H9 (cell line): ENCODE measurements around the gene SPRED3. TPM values are rescaled to one million over a fixed set of nuclear protein-coding genes. Genes with fewer than 3 reads are reported as not detected.

ENCODE experiments used
- DNase-seq: peaks from one replicate; pipeline ENCODE4 v3.0.0-alpha.2; 2017
- H2AFZ ChIP-seq: one replicate; pipeline ENCODE4 v1.6.1; 2013; ENCODE audit warnings: mild to moderate bottlenecking, low read length, control low read depth, moderate library complexity
- H2AK5ac ChIP-seq: 2 replicates; pipeline ENCODE4 v1.6.1; 2013; ENCODE audit warnings: low read length, control low read depth, mixed read lengths; ENCODE audit not compliant: insufficient read length
- H2BK120ac ChIP-seq: one replicate; pipeline ENCODE4 v1.6.1; 2013; ENCODE audit warnings: low read depth, mild to moderate bottlenecking, low read length, control low read depth, inconsistent platforms; ENCODE audit not compliant: poor library complexity, severe bottlenecking
- H2BK12ac ChIP-seq: 2 replicates; pipeline ENCODE4 v1.6.1; 2013; ENCODE audit warnings: low read length, control low read depth, mixed read lengths, low read depth; ENCODE audit not compliant: insufficient read length
- H2BK15ac ChIP-seq: 2 replicates; pipeline ENCODE4 v1.6.1; 2013; ENCODE audit warnings: low read depth, low read length, control low read depth
- H2BK20ac ChIP-seq: one replicate; pipeline ENCODE4 v1.6.1; 2013; ENCODE audit warnings: low read depth, mild to moderate bottlenecking, low read length, control low read depth, inconsistent platforms; ENCODE audit not compliant: poor library complexity, severe bottlenecking
- H2BK5ac ChIP-seq: 2 replicates; pipeline ENCODE4 v1.6.1; 2013; ENCODE audit warnings: low read length, control low read depth, mixed read lengths; ENCODE audit not compliant: insufficient read length
- H3K14ac ChIP-seq: 2 replicates; pipeline ENCODE4 v1.6.1; 2013; ENCODE audit warnings: low read length, control low read depth; ENCODE audit not compliant: insufficient read depth
- H3K18ac ChIP-seq: 2 replicates; pipeline ENCODE4 v1.6.1; 2013; ENCODE audit warnings: low read depth, mild to moderate bottlenecking, mixed read lengths, low read length, control low read depth; ENCODE audit not compliant: insufficient read length
- H3K23ac ChIP-seq: 2 replicates; pipeline ENCODE4 v1.6.1; 2013; ENCODE audit warnings: low read length, control low read depth, mixed read lengths, low read depth; ENCODE audit not compliant: insufficient read length
- H3K23me2 ChIP-seq: 2 replicates; pipeline ENCODE4 v1.6.1; 2013; ENCODE audit warnings: low read depth, mild to moderate bottlenecking, mixed read lengths, low read length, control low read depth; ENCODE audit not compliant: insufficient read length, poor library complexity, severe bottlenecking
- H3K27ac ChIP-seq: 2 replicates; pipeline ENCODE4 v1.5.1; 2013; ENCODE audit warnings: low read length, control low read depth, mixed read lengths, low read depth; ENCODE audit not compliant: insufficient read length
- H3K27me3 ChIP-seq: 2 replicates; pipeline ENCODE4 v1.6.1; 2013; ENCODE audit warnings: low read length, control low read depth, inconsistent platforms; ENCODE audit not compliant: insufficient read depth
- H3K4ac ChIP-seq: 2 replicates; pipeline ENCODE4 v1.6.1; 2013; ENCODE audit warnings: low read depth, mild to moderate bottlenecking, control low read depth, inconsistent platforms, low read length, moderate library complexity
- H3K4me1 ChIP-seq: 2 replicates; pipeline ENCODE4 v1.6.1; 2013; ENCODE audit warnings: low read length, control low read depth, inconsistent platforms; ENCODE audit not compliant: insufficient read depth
- H3K4me2 ChIP-seq: 2 replicates; pipeline ENCODE4 v1.6.1; 2013; ENCODE audit warnings: low read length, control low read depth, mixed read lengths; ENCODE audit not compliant: insufficient read length, insufficient read depth
- H3K56ac ChIP-seq: 2 replicates; pipeline ENCODE4 v1.6.1; 2013; ENCODE audit warnings: low read depth, mild to moderate bottlenecking, mixed read lengths, low read length, control low read depth; ENCODE audit not compliant: insufficient read length
- H3K79me1 ChIP-seq: 2 replicates; pipeline ENCODE4 v1.6.1; 2013; ENCODE audit warnings: low read depth, mild to moderate bottlenecking, moderate library complexity, low read length, control low read depth, inconsistent platforms; ENCODE audit not compliant: insufficient read depth, poor library complexity, severe bottlenecking
- H3K79me2 ChIP-seq: 2 replicates; pipeline ENCODE4 v1.6.1; 2013; ENCODE audit warnings: low read length, control low read depth, inconsistent platforms; ENCODE audit not compliant: insufficient read depth
- H3K9ac ChIP-seq: 2 replicates; pipeline ENCODE4 v1.6.1; 2013; ENCODE audit warnings: low read length, control low read depth, mixed read lengths; ENCODE audit not compliant: insufficient read length; ENCODE audit errors: extremely low read depth
- H3K9me3 ChIP-seq: one replicate; pipeline ENCODE4 v1.6.1; 2013; ENCODE audit warnings: low read depth, low read length, inconsistent platforms; ENCODE audit not compliant: control insufficient read depth
- H3T11ph ChIP-seq: one replicate; pipeline ENCODE4 v1.6.1; 2013; ENCODE audit warnings: mild to moderate bottlenecking, low read length, control low read depth, inconsistent platforms
- H4K20me1 ChIP-seq: one replicate; pipeline ENCODE4 v1.6.1; 2013; ENCODE audit not compliant: control insufficient read depth, insufficient read length, insufficient read depth
- H4K5ac ChIP-seq: 2 replicates; pipeline ENCODE4 v1.6.1; 2013; ENCODE audit warnings: low read depth, mild to moderate bottlenecking, mixed read lengths, low read length, control low read depth; ENCODE audit not compliant: insufficient read length
- H4K8ac ChIP-seq: replicated peaks from 2 replicates; pipeline ENCODE4 v1.6.1; 2013; ENCODE audit warnings: low read length, control low read depth, mixed read lengths, low read depth; ENCODE audit not compliant: insufficient read length
- H4K91ac ChIP-seq: 2 replicates; pipeline ENCODE4 v1.6.1; 2013; ENCODE audit warnings: low read depth, mild to moderate bottlenecking, moderate library complexity, mixed read lengths, low read length, control low read depth; ENCODE audit not compliant: insufficient read length
- H3K27ac Mint-ChIP-seq, 3 experiments: 2 replicates in 2 of 3; 3 replicates in 1 of 3; pipeline ENCODE4 v1.8.0; 2020 to 2021; ENCODE audit warnings: mixed read lengths in 3 of 3, mild to moderate bottlenecking in 1 of 3, moderate library complexity in 1 of 3
- H3K27me3 Mint-ChIP-seq: 2 replicates; pipeline ENCODE4 v1.8.0; 2021; ENCODE audit warnings: low read depth, mild to moderate bottlenecking, moderate library complexity, mixed read lengths
- H3K36me3 Mint-ChIP-seq, 3 experiments: 2 replicates in 2 of 3; 3 replicates in 1 of 3; pipeline ENCODE4 v1.8.0; 2020 to 2021; ENCODE audit warnings: low read depth in 3 of 3, mixed read lengths in 3 of 3; ENCODE audit not compliant: insufficient read depth in 1 of 3
- H3K4me1 Mint-ChIP-seq, 2 experiments: 2 replicates each; pipeline ENCODE4 v1.8.0; 2020; ENCODE audit warnings: mixed read lengths in 2 of 2
- H3K4me3 Mint-ChIP-seq, 2 experiments: 2 replicates in 1 of 2; 3 replicates in 1 of 2; pipeline ENCODE4 v1.8.0; 2020 to 2021; ENCODE audit warnings: mild to moderate bottlenecking in 2 of 2, mixed read lengths in 2 of 2, moderate library complexity in 1 of 2
- H3K9me3 Mint-ChIP-seq, 2 experiments: 2 replicates in 1 of 2; 3 replicates in 1 of 2; pipeline ENCODE4 v1.8.0; 2020; ENCODE audit warnings: mild to moderate bottlenecking in 2 of 2, mixed read lengths in 2 of 2, moderate library complexity in 1 of 2
- CTCF ChIP-seq: fragments of 200-600 bp; sonication (generic); conservative IDR thresholded peaks from 3 replicates; pipeline ENCODE4 v1.8.0; 2021; ENCODE audit warnings: antibody characterized with exemption, mild to moderate bottlenecking
- WGBS: extraction: QIAGEN DNeasy Blood & Tissue Kit; methylation state at CpG from one replicate; pipeline ENCODE4 v1.1.7; 2013; ENCODE audit warnings: missing lambda C conversion rate, low lambda C conversion rate, mixed read lengths; ENCODE audit not compliant: insufficient read length; ENCODE audit errors: extremely low coverage; 5-methylcytosine and 5-hydroxymethylcytosine counted together
- total RNA-seq: library from RNA; stranded (reverse); gene quantifications from 2 replicates; pipeline ENCODE4 v1.2.1, GENCODE V29; 2021

SPRED3 gene
- total RNA-seq, 1 experiment from 2014 or later = 16.4 TPM

- peaks cover 23 to 63% (median 50%) of the 10 kb centered on the region in 3 experiments; a peak in 6 of 7 replicates for H3K36me3 Mint-ChIP-seq
- no peak overlapping the region for H4K5ac ChIP-seq
- no peak for DNase-seq
- no peak overlapping the region for H3K14ac ChIP-seq
- TF ChIP-seq CTCF = no peak
- peaks cover 3% of the 10 kb centered on the region for H4K20me1 ChIP-seq
- H3K27ac Mint-ChIP-seq = no peak overlapping the region
- no peaks in the 10 kb centered on the region for H3K9me3 ChIP-seq
- no peak overlapping the region for H3K18ac ChIP-seq
- H3K23ac ChIP-seq = no peak overlapping the region
- no peak overlapping the region for H4K8ac ChIP-seq
- no peak overlapping the region for H3K4me2 ChIP-seq
- no peaks in the 10 kb centered on the region for H3K4me1 ChIP-seq
- no peak overlapping the region for H3K27ac ChIP-seq
- no peaks in the 10 kb centered on the region for H3K27me3 Mint-ChIP-seq
- H2AFZ ChIP-seq = no peak overlapping the region
- no peak overlapping the region for H3K56ac ChIP-seq
- peaks cover 2% of the 10 kb centered on the region for H3K23me2 ChIP-seq
- no CpG with 5 or more reads among the region's 9 CpGs for WGBS
- H3K4ac ChIP-seq = no peak overlapping the region
- H3K4me3 Mint-ChIP-seq = no peak overlapping the region
- H2BK12ac ChIP-seq = no peak overlapping the region
- no peak overlapping the region for H2BK120ac ChIP-seq
- H3T11ph ChIP-seq = no peak overlapping the region
- no peak overlapping the region for H2BK5ac ChIP-seq
- peaks cover 6% of the 10 kb centered on the region for H3K79me1 ChIP-seq
- H2AK5ac ChIP-seq = no peak overlapping the region
- H3K4me1 Mint-ChIP-seq = peaks cover 10 to 17% of the 10 kb centered on the region in 2 experiments
- H3K27me3 ChIP-seq = no peaks in the 10 kb centered on the region
- H3K79me2 ChIP-seq = peaks cover 7% of the 10 kb centered on the region; the same call in 1 of the 2 replicates
- no peak overlapping the region for H2BK20ac ChIP-seq
- H3K9ac ChIP-seq = no peak overlapping the region
- H4K91ac ChIP-seq = no peak overlapping the region
- H3K9me3 Mint-ChIP-seq = no peaks in the 10 kb centered on the region
- H2BK15ac ChIP-seq = no peak overlapping the region
These were observed 7.4 kb upstream of the SPRED3 start for GRCh38 chr19:38381138-38381537.
